Measurements from ENCODE around the gene KLHDC7A. TPM values are rescaled to one million over a fixed set of nuclear protein-coding genes. Genes with fewer than 3 reads are reported as not detected.

Gene KLHDC7A
- total RNA-seq, 1 donor from 2014 or later: 1.2 TPM

DNA sequence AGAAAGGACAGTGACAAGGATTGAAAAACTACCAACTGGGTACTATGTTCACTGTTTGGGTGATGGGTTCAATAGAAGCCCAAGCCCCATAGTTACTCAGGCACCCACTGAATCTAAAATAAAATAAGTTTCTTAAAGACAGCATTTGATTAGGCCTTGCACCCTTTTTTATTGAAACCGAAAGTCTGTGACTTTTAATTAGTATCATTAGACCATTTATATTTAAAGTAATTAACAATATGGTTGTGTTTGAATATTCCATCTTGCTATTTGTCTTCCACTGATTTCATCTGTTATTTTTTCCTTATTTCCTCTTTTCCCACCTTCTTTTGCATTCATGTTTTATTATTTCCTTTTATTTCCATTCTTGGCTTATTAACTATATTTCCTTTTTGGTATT is 27.4 kb downstream of the KLHDC7A start:
- no peak for DNase-seq (ENCODE audit: low spot score)

- no peak for DNase-seq (ENCODE audit: low spot score)
Observed at GRCh38 chr1:18511149-18511873, 30.6 kb downstream of the KLHDC7A start.

DNA sequence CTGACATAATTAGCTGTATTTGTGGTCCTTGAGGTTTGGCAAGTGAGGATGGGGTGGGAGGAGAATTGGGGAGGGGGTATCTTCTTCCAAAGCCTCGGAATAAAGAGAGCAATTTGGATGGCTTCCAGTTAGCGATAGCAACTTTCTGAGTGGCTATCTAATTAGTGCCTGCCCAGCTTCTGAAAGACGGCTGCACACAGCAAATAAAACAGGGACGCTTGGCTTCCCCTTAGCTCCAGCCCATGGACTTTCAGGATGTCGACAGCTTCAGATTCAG is 31.1 kb downstream of the KLHDC7A start:
- no peak for DNase-seq (ENCODE audit: low spot score)

GRCh38 chr1:18512883-18513282 is 32.2 kb downstream of the KLHDC7A start:
- DNase-seq (ENCODE audit: low spot score): no peak

DNA sequence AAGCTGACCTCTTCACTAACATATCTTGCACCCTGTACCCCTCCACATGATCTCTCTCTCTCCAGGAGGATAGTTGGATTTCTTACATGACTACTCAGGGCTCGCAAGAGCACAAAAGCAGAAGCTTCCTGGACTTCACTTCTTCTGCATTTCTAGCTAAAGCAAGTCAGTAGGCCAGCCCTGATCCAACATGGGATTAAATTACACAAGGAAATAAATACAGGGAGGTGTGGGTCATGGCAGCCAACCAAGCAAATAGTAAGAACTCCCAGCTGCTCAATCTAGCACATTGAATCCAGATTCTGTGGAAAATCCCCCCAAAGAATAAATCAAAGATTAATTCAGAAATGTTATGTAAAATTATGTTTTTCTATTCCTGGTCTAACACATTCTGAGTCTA is 33.3 kb downstream of the KLHDC7A start:
- no peak for DNase-seq (ENCODE audit: low spot score)

GRCh38 chr1:18515120-18515667 is 34.5 kb downstream of the KLHDC7A start:
- no peak for DNase-seq (ENCODE audit: low spot score)

DNA sequence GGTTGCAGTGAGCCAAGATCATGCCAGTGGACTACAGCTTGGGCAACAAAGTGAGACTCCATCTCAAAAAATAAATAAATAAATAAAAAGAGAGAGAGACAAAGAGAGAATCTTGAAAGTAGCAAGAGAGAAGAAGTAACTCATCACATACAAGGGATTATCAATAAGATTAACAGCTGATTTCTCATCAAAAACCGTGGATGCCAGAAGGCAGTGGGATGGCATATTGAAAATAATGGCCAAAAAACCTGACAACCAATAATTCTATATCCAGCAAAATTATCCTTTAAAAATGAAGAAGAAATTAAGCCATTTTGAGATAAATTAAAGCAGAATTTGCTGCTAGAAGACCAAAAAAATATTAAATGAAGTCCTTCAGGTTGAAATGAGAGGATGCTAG is 35.7 kb downstream of the KLHDC7A start:
- DNase-seq (ENCODE audit: low spot score): no peak

- no peak for DNase-seq (ENCODE audit: low spot score)
Observed at GRCh38 chr1:18526436-18527275, 45.9 kb downstream of the KLHDC7A start.

DNA sequence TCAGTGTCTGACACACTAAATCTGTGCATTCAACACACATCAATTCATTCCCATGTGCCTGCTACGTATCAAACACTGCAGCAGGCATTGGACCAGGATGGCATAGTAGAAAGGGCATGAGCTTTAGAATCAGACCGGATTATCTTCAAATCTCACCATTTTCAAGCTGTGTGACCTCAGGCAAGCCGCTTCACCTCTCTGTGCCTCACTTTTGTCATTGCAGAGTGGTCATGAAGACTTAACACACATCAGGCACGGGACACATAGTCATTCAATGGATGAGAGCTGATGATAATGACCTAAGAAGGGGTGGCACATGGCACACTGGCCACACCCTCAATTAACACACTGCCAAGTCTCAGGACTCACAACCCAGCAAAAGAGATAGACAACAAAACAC is 46.8 kb downstream of the KLHDC7A start:
- DNase-seq (ENCODE audit: low spot score): no peak

- no peak for DNase-seq (ENCODE audit: low spot score)
Observed at GRCh38 chr1:18527921-18528320, 47.2 kb downstream of the KLHDC7A start.

DNA sequence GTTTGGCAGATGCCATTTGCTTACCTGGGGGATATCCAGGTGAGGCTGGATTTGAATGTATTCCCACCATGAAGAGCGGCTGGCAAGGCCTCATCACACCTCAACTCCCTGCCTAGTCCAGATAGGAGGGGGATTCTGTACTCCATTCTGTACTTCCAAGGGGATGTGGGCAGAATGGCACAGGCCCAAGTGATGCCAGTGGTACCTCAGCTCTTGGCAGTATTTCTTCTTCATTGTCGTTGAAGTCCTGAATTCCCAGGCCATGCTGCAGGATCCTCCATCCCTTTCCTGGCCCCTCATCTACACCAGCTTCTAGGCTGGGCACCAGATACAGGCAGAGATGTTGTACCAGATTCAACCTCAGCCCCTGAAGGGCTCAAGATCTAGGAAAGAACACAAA is 47.9 kb downstream of the KLHDC7A start:
- DNase-seq (ENCODE audit: low spot score): no peak

- DNase-seq (ENCODE audit: low spot score): no peak
Observed at GRCh38 chr1:18529714-18530113, 49.0 kb downstream of the KLHDC7A start.

DNA sequence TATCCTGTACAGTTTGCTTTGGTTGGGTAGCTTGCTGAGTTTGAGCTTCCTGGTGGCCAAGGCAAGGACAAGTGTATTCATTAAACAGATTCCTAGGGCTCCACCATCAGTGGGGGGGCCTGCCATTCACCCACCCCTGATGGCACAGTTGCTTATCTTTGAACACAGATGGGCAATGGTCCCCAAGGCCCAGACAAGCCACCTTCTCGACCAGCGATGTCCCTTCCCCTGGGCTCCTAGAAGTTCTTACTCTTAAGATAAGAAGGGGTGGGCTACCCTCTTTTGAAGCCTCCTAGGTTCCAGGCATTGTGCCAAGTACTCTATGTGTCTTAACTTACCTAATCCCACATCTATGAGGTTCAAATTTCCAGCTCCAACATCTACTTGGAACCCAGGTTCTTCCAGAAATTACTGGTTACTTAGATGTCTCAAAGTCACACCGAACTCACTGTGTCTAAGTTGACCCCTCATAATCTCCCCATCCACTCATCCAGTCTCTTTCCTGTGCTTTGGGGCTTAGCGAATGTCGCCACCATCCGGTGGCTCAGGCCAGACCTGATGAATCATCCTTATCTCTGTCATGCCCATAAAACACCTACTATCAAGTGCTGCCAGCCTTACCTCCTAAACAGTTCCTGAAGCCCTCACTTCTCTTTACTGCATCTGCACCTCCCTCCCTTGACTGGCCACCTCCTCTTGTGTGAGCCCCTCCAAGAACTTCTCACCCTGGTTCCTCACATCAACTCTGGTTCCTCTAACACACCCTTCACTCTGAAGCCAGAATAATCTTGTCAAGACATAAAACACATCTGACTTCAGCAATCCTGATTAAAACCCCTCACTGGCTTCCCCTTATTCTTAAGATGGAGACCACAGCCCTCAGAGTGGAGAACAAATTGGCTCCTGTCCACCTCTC is 50.1 kb downstream of the KLHDC7A start:
- DNase-seq (ENCODE audit: low spot score): no peak

DNA sequence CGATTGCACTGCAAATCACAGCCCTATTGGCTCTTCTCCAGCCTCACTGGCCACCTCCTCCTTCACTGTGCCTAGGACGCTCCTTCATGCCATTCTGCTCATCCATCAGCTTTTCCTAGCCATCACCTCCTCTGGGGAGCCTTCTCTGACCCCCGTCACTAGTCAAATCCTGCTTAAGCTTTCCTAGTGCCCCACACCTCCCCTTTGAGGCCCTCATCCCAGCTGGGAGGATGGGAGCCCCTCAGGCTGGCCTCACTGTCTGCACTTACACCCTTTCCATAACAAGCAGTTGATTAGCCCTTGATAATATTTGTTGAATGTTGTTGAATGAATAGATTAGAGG is 50.7 kb downstream of the KLHDC7A start:
- DNase-seq (ENCODE audit: low spot score): no peak

DNA sequence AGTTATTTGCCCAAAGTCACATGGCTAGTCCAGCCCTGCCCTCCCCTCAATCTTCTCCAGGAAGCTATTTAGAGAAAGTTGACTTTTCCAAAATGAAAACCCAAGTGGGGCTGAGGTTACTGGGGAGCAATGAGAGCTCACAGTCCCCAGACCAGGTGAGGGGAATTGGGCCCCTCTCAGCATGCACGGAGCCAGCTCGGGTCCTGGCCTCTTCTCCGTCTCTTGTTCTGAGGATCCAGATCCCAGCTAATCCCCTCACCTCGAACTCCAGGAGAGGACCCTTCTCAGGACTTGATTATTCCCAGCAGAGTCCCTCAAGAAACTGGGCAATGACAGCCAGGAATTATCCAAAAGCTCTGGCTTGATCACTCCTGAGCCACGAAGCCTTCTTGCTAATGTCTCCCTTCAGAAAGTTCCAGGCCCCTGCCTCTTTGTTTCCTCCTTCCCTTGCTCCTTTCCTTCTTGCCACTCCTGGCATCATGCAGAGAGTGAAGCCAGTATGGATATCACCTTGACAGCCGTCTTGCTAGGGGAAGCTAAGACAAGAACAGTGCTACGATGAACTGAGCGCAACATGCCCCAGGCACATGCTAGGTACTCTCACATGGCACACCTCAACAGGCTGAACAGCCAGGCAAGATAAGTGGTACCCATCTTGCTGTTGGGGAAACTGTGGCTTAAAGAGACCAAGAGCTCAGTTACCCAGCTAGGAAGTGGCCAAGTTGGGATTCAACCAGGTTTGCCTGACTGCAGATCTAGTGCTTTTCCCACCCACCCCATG is 51.9 kb downstream of the KLHDC7A start:
- DNase-seq (ENCODE audit: low spot score): no peak

DNA sequence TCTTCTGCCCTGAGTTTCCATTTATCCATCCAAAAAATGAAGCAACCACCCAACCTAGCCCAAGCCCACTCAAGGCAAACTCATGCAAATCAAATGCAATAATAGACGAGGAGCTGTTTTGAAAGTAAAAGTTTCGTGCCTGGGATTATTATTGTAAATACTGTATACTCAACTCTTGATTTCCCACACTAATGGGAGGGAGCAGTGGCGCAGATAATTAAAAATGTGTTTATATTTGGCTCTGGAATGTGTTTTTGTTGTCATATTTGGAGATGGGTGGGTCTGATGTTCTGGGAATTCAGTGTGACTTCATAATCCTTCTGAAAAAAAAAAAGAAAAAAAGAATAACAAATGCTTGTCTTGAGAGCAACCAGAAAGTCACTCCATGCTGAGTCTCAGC is 52.5 kb downstream of the KLHDC7A start:
- no peak for DNase-seq (ENCODE audit: low spot score)

DNA sequence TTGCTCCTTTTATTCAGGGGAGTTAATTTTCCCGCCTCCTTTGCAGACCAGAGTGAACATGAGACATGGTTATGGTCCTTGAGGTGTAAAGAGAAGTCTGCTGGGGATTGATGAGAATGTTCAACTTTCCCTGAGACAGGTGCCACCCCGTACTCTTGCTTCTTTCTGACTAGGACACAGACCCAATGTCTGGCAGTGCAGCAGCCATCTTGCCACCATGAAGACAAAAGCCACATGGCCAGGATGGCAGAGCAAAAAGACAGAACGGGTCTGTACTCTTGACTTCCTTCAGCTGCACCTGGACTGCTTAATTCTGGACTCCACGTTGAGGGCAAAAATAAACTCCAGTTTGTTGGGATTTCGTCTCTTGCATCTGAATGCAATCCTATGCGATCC is 54.1 kb downstream of the KLHDC7A start:
- DNase-seq (ENCODE audit: low spot score): no peak
